PC-3 (cell line): Measurements from ENCODE around the gene UBASH3A. TPM values are rescaled to one million over a fixed set of nuclear protein-coding genes. Genes with fewer than 3 reads are reported as not detected.

Source experiments
- ATAC-seq: fragments of 200-7000 bp; cut with Tn5 transposase; 2 replicates; pipeline ENCODE4 v1.9.1; 2020; ENCODE audit warnings: mild to moderate bottlenecking, moderate library complexity
- BruUV-seq: library from RNA; stranded (reverse); fragments of 400-500 nt; replicated peaks from 2 replicates; lab custom pipeline; 2021; lab: Mats Ljungman, UMichigan
- CTCF ChIA-PET: fragments of 300-600 bp; sonication (Branson Sonifier 250); formaldehyde crosslinking; loops from one replicate; lab custom pipeline; 2022; ENCODE audit warnings: antibody characterized with exemption; lab: Charles Lee
- POLR2A ChIA-PET: fragments of 300-600 bp; sonication (Branson Sonifier 250); formaldehyde crosslinking; loops from one replicate; lab custom pipeline; 2022; ENCODE audit warnings: antibody characterized with exemption; ENCODE audit not compliant: unreplicated experiment; lab: Charles Lee
- DNase-seq: peaks from one replicate; pipeline ENCODE4 v3.0.0-alpha.2; 2015
- H2AFZ ChIP-seq: fragments of 300-600 bp; sonication (generic); 2 replicates; pipeline ENCODE4 v1.6.0; 2016; ENCODE audit warnings: antibody characterized with exemption, low read length
- H3F3A ChIP-seq: fragments of 300-600 bp; sonication (generic); one replicate; pipeline ENCODE4 v1.6.0; 2017; ENCODE audit warnings: antibody characterized with exemption, low read length, control low read depth, mild to moderate bottlenecking; ENCODE audit not compliant: unreplicated experiment
- H3K27ac ChIP-seq: fragments of 300-600 bp; sonication (generic); 2 replicates; pipeline ENCODE4 v1.5.1; 2016; ENCODE audit warnings: mild to moderate bottlenecking, low read length
- H3K27me3 ChIP-seq: fragments of 300-600 bp; sonication (generic); 2 replicates; pipeline ENCODE4 v1.6.1; 2016; ENCODE audit warnings: low read length, mixed read lengths
- H3K36me3 ChIP-seq: fragments of 300-600 bp; sonication (generic); 2 replicates; pipeline ENCODE4 v1.6.1; 2016; ENCODE audit warnings: low read depth, mixed run types, low read length, mixed read lengths
- H3K4me1 ChIP-seq: fragments of 300-600 bp; sonication (generic); 2 replicates; pipeline ENCODE4 v1.5.1; 2016; ENCODE audit warnings: low read length; ENCODE audit not compliant: insufficient read depth
- H3K4me2 ChIP-seq: fragments of 300-600 bp; sonication (generic); 2 replicates; pipeline ENCODE4 v1.6.0; 2016; ENCODE audit warnings: low read length
- H3K4me3 ChIP-seq: fragments of 300-600 bp; sonication (generic); 2 replicates; pipeline ENCODE4 v1.5.1; 2016; ENCODE audit warnings: mild to moderate bottlenecking, low read length, mixed read lengths
- H3K79me2 ChIP-seq: fragments of 300-600 bp; sonication (generic); 2 replicates; pipeline ENCODE4 v1.6.1; 2017; ENCODE audit warnings: low read length, mixed read lengths
- H3K9ac ChIP-seq: fragments of 300-600 bp; sonication (generic); 2 replicates; pipeline ENCODE4 v1.6.0; 2016; ENCODE audit warnings: mild to moderate bottlenecking, low read length
- H3K9me2 ChIP-seq: fragments of 300-600 bp; sonication (generic); replicated peaks from 2 replicates; pipeline ENCODE4 v1.6.1; 2016; ENCODE audit warnings: mixed run types, low read length, mixed read lengths
- H3K9me3 ChIP-seq: fragments of 300-600 bp; sonication (generic); 2 replicates; pipeline ENCODE4 v1.6.1; 2016; ENCODE audit warnings: low read length, mixed read lengths
- H4K20me1 ChIP-seq: fragments of 300-600 bp; sonication (generic); 2 replicates; pipeline ENCODE4 v1.6.1; 2016; ENCODE audit warnings: low read length, mixed read lengths
- CTCF ChIP-seq: fragments of 300-600 bp; sonication (generic); conservative IDR thresholded peaks from 2 replicates; pipeline ENCODE4 v1.5.1; 2017; ENCODE audit warnings: antibody characterized with exemption, low read depth, mild to moderate bottlenecking, low read length
- EZH2 ChIP-seq: fragments of 300-600 bp; sonication (generic); IDR thresholded peaks from one replicate; pipeline ENCODE4 v1.6.1; 2017; ENCODE audit warnings: antibody characterized with exemption, mild to moderate bottlenecking, low read length; ENCODE audit not compliant: unreplicated experiment
- EZH2phosphoT487 ChIP-seq: fragments of 300-600 bp; sonication (generic); IDR thresholded peaks from 2 replicates; pipeline ENCODE4 v1.6.1; 2018; ENCODE audit warnings: mild to moderate bottlenecking, antibody characterized with exemption, low read length, borderline replicate concordance
- intact Hi-C: fragments of 100-400 bp; cut with micrococcal nuclease; formaldehyde crosslinking; loops from 2 replicates; pipeline ENCODE4 v1.9.0; 2023
- total RNA-seq: library from RNA; depleted of rRNA; stranded (reverse); fragments of >200 nt; gene quantifications from 2 replicates; pipeline ENCODE4 v1.2.3, GENCODE V29; 2014

Gene UBASH3A
- total RNA-seq, 1 experiment from 2014 or later = 1.0 TPM

- Histone ChIP-seq H3F3A (no peaks in the 10 kb centered on the region), H3K4me2 (no peak overlapping the region), H3K9me2 (no peaks in the 10 kb centered on the region), H3K4me3 (no peak overlapping the region), H3K9me3 (no peaks in the 10 kb centered on the region), H3K27me3 (0 out of 2 replicates have a peak, but pooled peaks cover 7% of the 10 kb centered on the region), H3K9ac (no peak overlapping the region), H3K4me1 (no peaks in the 10 kb centered on the region), H3K27ac (no peak overlapping the region), H4K20me1 (no peaks in the 10 kb centered on the region), H3K79me2 (no peaks in the 10 kb centered on the region), H3K36me3 (no peaks in the 10 kb centered on the region), H2AFZ (no peak overlapping the region)
- ATAC-seq = no peak
- intact Hi-C loops = no loop called here
- ChIA-PET POLR2A (no interaction called here), CTCF (no interaction called here)
- TF ChIP-seq CTCF (no peak), EZH2 (no peak), EZH2phosphoT487 (no peak)
- no peak for DNase-seq
- BruUV-seq = no TSS peak
These were observed 32.1 kb downstream of the UBASH3A start for GRCh38 chr21:42435833-42436232.

- no TSS peak for BruUV-seq
- intact Hi-C loops = no loop called here
- H3K27ac ChIP-seq = no peak overlapping the region
- no peaks in the 10 kb centered on the region for H4K20me1 ChIP-seq
- no peak overlapping the region for H3K4me3 ChIP-seq
- H3K4me2 ChIP-seq = no peak overlapping the region
- ATAC-seq (no peak), DNase-seq (no peak)
- TF ChIP-seq EZH2 (no peak), CTCF (no peak), EZH2phosphoT487 (no peak)
- no peak overlapping the region for H3K9ac ChIP-seq
- no peaks in the 10 kb centered on the region for H3K4me1 ChIP-seq
- ChIA-PET CTCF (no interaction called here), POLR2A (no interaction called here)
- 0 out of 2 replicates have a peak, but pooled peaks cover 7% of the 10 kb centered on the region for H3K27me3 ChIP-seq
- H3K9me2 ChIP-seq = no peaks in the 10 kb centered on the region
- no peaks in the 10 kb centered on the region for H3F3A ChIP-seq
- H3K79me2 ChIP-seq = no peaks in the 10 kb centered on the region
- no peaks in the 10 kb centered on the region for H3K9me3 ChIP-seq
- no peaks in the 10 kb centered on the region for H3K36me3 ChIP-seq
- H2AFZ ChIP-seq = no peak overlapping the region
These were observed 33.2 kb downstream of the UBASH3A start for GRCh38 chr21:42436914-42437313.

- BruUV-seq = no TSS peak
- Histone ChIP-seq H3K27me3 (no peaks in the 10 kb centered on the region), H3F3A (no peaks in the 10 kb centered on the region), H4K20me1 (no peaks in the 10 kb centered on the region), H2AFZ (no peak overlapping the region), H3K9ac (no peak overlapping the region), H3K36me3 (no peaks in the 10 kb centered on the region), H3K4me2 (no peak overlapping the region), H3K27ac (no peak overlapping the region), H3K9me2 (no peaks in the 10 kb centered on the region), H3K4me1 (no peaks in the 10 kb centered on the region), H3K9me3 (no peaks in the 10 kb centered on the region), H3K79me2 (no peaks in the 10 kb centered on the region), H3K4me3 (no peak overlapping the region)
- DNase-seq (peak; percentile 28), ATAC-seq (peak; percentile 54)
- TF ChIP-seq EZH2phosphoT487 (no peak), EZH2 (no peak), CTCF (no peak)
- intact Hi-C loops = no loop called here
- ChIA-PET POLR2A (no interaction called here), CTCF (no interaction called here)
These were observed 34.1 kb downstream of the UBASH3A start for GRCh38 chr21:42437786-42438185.
